HG02870 (cell line): Measurements from ENCODE around the gene NHSL2.
"Not testable (repeated sequence)": the region's sequence is repeated elsewhere in the genome, so short reads cannot be mapped to it uniquely, and the experiment has no call there.

Experiments used
- ATAC-seq: cut with Tn5 transposase; IDR thresholded peaks from one replicate; pipeline ENCODE4 v1.9.1; 2021; ENCODE audit warnings: mild to moderate bottlenecking, moderate library complexity; ENCODE audit not compliant: unreplicated experiment

The NHSL2 gene

DNA sequence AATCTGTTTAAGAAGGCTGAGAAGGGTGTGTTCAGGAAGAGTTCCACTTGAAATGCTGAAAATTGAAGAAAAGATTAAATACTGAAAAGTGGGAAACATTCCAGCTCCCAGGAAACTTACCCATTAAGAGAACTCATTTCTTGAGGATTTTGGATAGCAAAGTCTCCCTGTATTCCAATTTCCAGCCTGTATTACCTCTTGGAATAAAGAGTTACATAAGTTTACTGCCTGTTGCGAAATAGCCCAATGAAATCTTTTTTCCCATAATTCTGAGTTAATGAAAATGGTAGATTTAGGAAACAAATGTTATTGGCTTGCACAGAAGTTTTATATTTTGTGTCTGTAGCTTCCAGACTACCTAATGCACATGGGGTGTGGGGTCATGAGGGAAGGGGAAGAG lies 12.0 kb downstream of the NHSL2 start:
- no peak for ATAC-seq

DNA sequence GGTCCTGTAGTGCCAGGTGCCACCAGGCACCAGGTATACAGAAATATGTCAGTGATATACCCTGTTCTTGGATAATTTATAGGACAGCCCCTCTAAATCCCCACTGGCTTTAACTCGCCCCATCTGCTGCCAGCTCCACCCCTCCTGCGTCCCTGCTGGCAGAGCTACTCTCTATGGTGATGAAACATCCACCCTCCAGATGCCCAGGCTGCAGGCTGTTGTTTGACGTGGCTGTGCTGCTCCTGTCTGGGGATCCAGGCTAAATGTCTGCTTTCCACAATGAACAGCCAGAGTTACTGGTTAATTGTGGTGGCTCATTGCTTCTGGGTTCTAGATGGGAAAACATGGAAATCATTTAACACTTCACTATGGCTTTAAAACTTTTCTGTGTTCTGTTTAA lies 12.9 kb downstream of the NHSL2 start:
- no peak for ATAC-seq

DNA sequence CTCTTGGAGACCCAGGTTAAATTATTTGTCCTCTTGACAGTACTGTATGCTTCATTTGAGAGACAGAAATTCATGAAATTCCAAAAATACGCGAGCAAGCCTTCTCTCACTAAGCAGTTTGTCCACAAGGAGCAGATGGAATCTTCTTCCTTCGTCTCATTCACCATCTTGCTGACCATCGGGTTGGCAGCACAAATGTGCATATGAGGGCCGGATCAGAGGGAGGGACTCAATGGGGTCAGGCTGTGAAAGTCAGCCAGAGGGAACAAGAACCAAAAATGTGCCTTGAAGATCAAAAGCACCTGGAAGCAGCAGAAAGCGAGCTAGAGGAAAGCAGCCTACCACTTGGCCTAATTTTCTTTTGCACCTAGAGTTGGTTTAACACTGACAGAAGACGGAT lies 16.4 kb downstream of the NHSL2 start:
- no peak for ATAC-seq

- ATAC-seq: no peak
Measured at GRCh38 chrX:71928856-71929255, 18.2 kb downstream of the NHSL2 start.

DNA sequence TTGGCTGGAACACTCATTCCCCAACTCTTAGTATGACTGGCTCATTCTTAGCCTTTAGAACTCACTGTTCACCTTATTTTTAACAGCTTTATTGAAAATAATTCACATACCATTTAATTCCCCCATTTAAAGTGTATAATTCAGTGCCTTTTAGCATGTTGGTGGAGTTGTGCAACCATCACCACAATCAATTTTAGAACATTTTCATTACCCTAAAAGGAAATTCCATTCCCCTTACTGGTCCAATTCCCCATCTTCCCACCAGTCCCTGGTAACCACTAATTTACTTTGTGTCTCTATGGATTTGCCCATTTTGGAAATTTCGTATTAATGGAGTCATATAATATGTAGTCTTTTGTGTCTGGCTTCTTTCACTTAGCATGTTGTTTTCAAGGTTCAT lies 19.7 kb downstream of the NHSL2 start:
- ATAC-seq: no peak

DNA sequence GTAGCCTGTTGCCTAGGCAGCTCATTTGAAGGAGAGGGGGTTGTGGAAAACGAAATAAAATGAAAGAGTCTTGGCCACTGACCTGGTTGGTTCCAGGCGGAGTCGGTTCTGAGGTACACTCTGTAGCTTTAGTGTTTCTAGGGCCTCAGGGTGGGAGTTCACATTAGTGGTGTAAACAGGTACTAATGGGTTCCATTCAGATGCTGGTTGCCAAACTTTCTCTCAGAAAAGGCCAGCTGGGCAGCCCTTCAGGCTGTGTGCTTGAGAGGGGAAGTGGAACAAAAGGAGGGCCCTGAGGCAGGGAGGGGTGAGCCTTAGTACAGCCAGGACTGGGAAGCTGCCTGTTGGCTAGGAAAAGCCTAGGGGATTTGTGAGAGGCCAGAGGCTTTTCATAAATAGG lies 24.8 kb downstream of the NHSL2 start:
- ATAC-seq: no peak

- ATAC-seq: no peak
Measured at GRCh38 chrX:71936632-71937031, 26.0 kb downstream of the NHSL2 start.

- ATAC-seq: no peak
Measured at GRCh38 chrX:71938371-71938770, 27.7 kb downstream of the NHSL2 start.

- ATAC-seq: no peak
Measured at GRCh38 chrX:71941145-71941544, 30.5 kb downstream of the NHSL2 start.

GRCh38 chrX:71941776-71942175 lies 31.1 kb downstream of the NHSL2 start:
- ATAC-seq: no peak

DNA sequence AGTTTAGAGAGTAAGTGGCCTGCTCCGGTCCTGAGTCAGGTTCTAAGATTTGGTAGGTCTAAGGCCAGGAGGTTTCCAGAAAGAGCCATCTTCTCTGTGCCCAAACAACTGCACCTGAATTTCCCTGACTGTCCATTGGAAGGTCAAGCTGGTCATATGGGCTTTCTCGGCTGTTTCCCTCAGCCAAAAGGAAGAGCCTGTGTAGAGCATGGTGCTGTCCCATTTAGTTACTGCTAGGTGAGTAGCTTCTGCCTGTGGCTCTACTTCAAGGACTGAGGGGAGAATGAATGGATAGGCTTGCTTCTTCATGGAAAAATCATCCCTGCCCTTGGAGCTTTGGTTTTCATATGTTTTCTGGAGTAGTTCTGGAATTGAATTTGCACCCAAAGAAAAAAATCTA lies 33.7 kb downstream of the NHSL2 start:
- no peak for ATAC-seq

- ATAC-seq: no peak
Measured at GRCh38 chrX:71945237-71945805, 34.7 kb downstream of the NHSL2 start.

- ATAC-seq: no peak
Measured at GRCh38 chrX:71949363-71949762, 38.7 kb downstream of the NHSL2 start.

- no peak for ATAC-seq
Measured at GRCh38 chrX:71949844-71950445, 39.3 kb downstream of the NHSL2 start.

DNA sequence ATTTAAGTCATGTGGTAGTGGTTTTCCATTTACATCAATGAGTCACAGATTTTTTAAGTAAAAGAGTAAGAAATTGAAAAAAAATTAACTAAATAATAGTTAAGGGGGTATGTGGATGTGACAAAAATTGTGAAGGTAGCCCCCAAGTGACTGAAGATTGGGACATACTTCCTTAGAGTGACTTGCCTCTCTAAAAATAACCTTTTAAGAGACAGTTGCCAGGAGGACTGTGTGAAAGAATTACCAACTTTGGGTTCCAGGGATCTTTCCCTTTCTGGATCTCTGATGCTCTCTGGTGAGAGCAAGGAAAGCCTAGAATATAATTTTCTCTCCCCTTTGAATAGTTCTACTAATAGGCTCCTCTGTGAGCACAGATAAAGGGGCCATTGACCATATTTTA lies 42.7 kb downstream of the NHSL2 start:
- no peak for ATAC-seq

- ATAC-seq: no peak
Measured at GRCh38 chrX:71953946-71954345, 43.3 kb downstream of the NHSL2 start.

DNA sequence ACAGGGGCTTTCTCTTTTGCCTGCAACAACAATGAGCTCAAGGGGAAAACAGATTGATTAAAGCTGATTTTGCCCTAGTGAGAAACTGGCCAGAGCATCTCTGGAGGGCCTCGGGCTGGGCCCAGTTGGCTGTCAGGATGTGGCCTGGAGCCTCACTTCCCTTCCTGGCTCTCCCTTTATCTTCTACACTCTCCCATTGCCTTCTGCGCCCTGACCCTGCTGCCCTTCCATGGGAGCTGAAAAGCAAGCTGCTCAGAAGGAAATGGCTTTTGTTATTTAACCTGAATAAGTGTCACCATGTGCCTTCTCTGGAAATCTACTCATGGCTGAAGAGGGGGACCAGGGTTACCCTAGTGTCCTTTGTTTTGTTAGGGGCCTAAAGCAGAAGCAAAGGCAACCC lies 43.8 kb downstream of the NHSL2 start:
- ATAC-seq: no peak

- ATAC-seq: no peak
Measured at GRCh38 chrX:71955530-71956120, 45.0 kb downstream of the NHSL2 start.

GRCh38 chrX:71958281-71958675 lies 47.6 kb downstream of the NHSL2 start:
- ATAC-seq: no peak

DNA sequence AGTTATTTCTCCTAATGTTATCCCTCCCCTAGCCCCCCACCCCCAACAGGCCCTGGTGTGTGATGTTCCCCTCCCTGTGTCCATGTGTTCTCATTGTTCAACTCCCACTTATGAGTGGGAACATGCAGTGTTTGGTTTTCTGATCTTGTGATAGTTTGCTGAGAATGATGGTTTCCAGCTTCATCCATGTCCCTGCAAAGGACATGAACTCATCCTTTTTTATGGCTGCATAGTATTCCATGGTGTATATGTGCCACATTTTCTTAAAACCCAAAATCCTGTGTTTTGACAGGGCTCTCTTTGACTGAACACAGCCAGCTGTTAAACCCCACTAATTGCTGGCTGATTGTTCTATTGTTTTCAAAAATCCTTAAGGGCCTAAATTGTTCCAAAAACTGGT lies 53.5 kb downstream of the NHSL2 start:
- ATAC-seq: not testable (repeated sequence)

DNA sequence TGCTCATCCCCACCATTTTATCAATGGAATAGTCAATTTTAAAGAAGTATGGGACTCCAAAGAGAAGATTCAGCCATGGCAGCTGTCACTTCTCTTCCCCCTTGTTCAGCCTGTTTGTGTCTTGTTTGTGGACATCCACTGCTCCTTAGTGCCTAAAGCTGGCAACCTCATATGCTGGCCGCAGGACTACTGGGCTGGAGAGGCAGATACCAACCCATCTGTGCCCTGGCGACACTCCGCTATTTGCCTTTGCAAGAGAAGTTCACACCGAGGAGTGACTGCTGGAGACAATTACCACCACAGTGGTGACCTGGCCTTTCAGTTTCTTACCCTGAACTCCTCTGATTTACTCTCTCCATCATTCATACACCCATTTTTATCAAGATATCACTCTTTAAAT lies 64.3 kb downstream of the NHSL2 start:
- ATAC-seq: no peak

GRCh38 chrX:71976753-71977152 lies 66.1 kb downstream of the NHSL2 start:
- ATAC-seq: no peak

GRCh38 chrX:71978164-71978563 lies 67.5 kb downstream of the NHSL2 start:
- no peak for ATAC-seq
